ENCODE measurements around the gene ENTPD6.

ENTPD6 gene

DNA sequence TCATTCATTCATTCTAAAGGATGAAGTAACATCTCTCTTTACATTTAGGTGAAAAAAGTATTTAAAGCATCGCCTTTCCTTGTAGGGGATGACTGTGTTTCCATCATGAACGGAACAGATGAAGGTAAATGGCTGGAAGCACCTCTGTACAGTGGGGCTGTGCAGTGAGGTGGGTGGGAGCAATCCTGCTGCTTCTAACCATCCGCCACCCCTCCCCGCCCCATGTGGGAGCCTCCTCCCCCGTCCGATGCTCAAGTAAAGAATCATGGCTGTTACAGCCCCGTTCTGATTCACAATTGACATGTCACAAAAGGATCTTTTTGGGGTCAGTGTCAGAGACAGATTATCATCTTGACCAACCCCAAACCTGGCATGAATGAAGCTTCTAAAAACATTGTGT is 19.3 kb downstream of the ENTPD6 start (continued):
- TF ChIP-seq ZNF426 (tag by site-specific recombination; IDR thresholded peaks at IDR 0.05) (no peak), ZFP37 (tag by site-specific recombination; IDR thresholded peaks at IDR 0.05) (no peak), ZNF560 (tag by site-specific recombination; IDR thresholded peaks at IDR 0.05; ENCODE audit: borderline replicate concordance) (no peak)

DNA sequence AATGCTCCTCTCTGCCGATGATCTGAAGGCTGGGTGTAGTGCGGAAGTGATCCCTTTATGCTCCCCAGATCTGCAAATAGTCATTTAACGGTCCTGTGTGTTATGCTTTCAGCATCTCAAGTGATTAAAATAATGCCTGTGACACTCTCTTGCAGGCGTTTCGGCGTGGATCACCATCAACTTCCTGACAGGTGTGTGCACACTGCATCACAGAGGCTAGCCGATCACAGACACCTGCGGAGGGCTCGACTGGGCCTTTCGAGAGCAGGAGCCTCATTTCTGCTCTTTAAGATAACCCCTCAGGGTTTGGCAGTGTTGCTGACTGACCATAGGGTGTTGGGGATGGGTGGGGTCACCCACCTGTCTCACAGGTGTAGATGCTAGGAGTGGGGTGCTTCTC is 20.0 kb downstream of the ENTPD6 start:
- H3K36me3 ChIP-seq (ENCODE audit: control insufficient read depth in 2 of 2, insufficient read depth in 1 of 2, low read length in 2 of 2), result peaks cover 11 to 95% of the 10 kb centered on the region in 2 experiments; a peak in 2 of 3 replicates
- H3K4me1 ChIP-seq (ENCODE audit: control insufficient read depth, insufficient read depth, low read length), result no peaks in the 10 kb centered on the region
- ChIA-PET POLR2A (no interaction called here), CTCF (interaction anchor here (0.7 kb wide), 1 partner anchor 11 kb away, joined by 4 read pairs; no protein-coding TSS in a partner anchor)
- H3K27ac ChIP-seq (ENCODE audit: extremely low read depth, low read depth, low read length), result no peak overlapping the region
- H3K9me3 ChIP-seq (ENCODE audit: control insufficient read depth, insufficient read depth, low read depth, low read length), result no peaks in the 10 kb centered on the region
- TF ChIP-seq ZNF202 (tag by site-specific recombination; IDR thresholded peaks at IDR 0.05; ENCODE audit: borderline replicate concordance) (no peak), ZNF529 (tag by site-specific recombination; IDR thresholded peaks at IDR 0.05; ENCODE audit: insufficient replicate concordance) (no peak), ZNF544 (tag by site-specific recombination; IDR thresholded peaks at IDR 0.05) (no peak), ZNF488 (tag by site-specific recombination; IDR thresholded peaks at IDR 0.05) (no peak)
- H3K4me3 ChIP-seq (ENCODE audit: low read depth, low read length), result no peak overlapping the region

GRCh38 chr20:25216199-25216945 is 20.9 kb downstream of the ENTPD6 start:
- TF ChIP-seq BCL11A (tag by site-specific recombination; IDR thresholded peaks at IDR 0.05; ENCODE audit: low read depth), result no peak
- peak; percentile 39 for TF ChIP-seq ZNF341 (tag by site-specific recombination; IDR thresholded peaks at IDR 0.05; ENCODE audit: low read depth)
- TF ChIP-seq GLIS2 (tag by site-specific recombination; IDR thresholded peaks at IDR 0.05), result no peak
- TF ChIP-seq ZIC2 (tag by site-specific recombination; IDR thresholded peaks at IDR 0.05), result peak; percentile 41; the same call in 1 of the 2 replicates
- TF ChIP-seq SP2 (tag by site-specific recombination; IDR thresholded peaks at IDR 0.05), result no peak
- TF ChIP-seq ZNF324 (tag by site-specific recombination; IDR thresholded peaks at IDR 0.05), result no peak
- ChIA-PET POLR2A (no interaction called here), CTCF (interaction anchor here (0.6 kb wide), 1 partner anchor 21 kb away, joined by 4 read pairs; the partner anchor contains the start of gene ENTPD6)
- no peak overlapping the region for H3K4me3 ChIP-seq (ENCODE audit: low read depth, low read length)
- H3K4me1 ChIP-seq (ENCODE audit: control insufficient read depth, insufficient read depth, low read length), result no peaks in the 10 kb centered on the region
- H3K36me3 ChIP-seq (ENCODE audit: control insufficient read depth in 2 of 2, insufficient read depth in 1 of 2, low read length in 2 of 2), result peaks cover 8 to 95% of the 10 kb centered on the region in 2 experiments; a peak in 2 of 3 replicates
- no peaks in the 10 kb centered on the region for H3K9me3 ChIP-seq (ENCODE audit: control insufficient read depth, insufficient read depth, low read depth, low read length)
- no peak overlapping the region for H3K27ac ChIP-seq (ENCODE audit: extremely low read depth, low read depth, low read length)

DNA sequence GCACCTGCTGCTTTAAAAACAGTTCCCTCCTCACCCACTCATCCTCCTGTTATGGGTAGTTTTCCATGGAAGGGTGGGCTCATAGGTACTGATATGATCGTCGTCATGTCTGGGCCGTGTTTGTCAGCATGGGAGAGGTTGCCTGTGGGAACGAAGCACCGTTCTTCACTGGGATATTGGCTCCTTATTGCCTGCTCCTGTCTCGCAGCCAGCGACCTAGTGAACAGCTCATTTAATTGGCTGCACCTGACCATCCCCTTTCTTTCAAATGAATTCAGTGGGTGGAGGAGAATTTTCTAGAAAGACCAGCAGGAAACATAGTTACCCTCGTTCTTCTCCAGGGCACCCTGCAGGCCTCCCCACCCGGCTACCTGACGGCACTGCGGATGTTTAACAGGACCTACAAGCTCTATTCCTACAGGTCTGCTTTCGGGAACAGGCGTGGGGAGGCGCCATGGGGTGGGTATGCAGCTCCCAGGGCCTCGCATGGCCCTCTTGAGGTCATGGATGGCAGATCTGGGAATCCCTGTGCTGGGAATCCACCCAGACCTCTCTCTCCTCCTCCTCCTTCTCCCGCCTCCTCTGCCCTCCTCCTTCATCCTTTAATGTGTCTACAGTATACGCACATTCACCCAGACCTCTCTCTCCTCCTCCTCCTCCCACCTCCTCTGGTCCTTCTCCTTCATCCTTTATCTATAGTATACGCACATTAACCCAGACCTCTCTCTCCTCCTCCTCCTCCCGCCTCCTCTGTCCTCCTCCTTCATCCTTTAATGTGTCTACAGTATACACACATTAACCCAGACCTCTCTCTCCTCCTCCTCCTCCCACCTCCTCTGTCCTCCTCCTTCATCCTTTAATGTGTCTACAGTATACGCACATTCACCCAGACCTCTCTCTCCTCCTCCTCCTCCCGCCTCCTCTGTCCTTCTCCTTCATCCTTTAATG is 21.9 kb downstream of the ENTPD6 start:
- no peaks in the 10 kb centered on the region for H3K9me3 ChIP-seq (ENCODE audit: control insufficient read depth, insufficient read depth, low read depth, low read length)
- H3K36me3 ChIP-seq (ENCODE audit: control insufficient read depth in 2 of 2, insufficient read depth in 1 of 2, low read length in 2 of 2), result peaks cover 8 to 85% of the 10 kb centered on the region in 2 experiments; a peak in 2 of 3 replicates
- CTCF ChIA-PET, result interaction anchor here (0.6 to 0.9 kb wide), 2 partner anchors 22 to 78 kb away, joined by 4 read pairs; partner anchors contain the start of gene ENTPD6
- H3K27ac ChIP-seq (ENCODE audit: extremely low read depth, low read depth, low read length), result no peak overlapping the region
- POLR2A ChIA-PET, result no interaction called here
- no peak overlapping the region for H3K4me3 ChIP-seq (ENCODE audit: low read depth, low read length)
- TF ChIP-seq ZFHX2 (tag by site-specific recombination; conservative IDR thresholded peaks at IDR 0.05) (peak; percentile 98), EGR2 (tag by site-specific recombination; IDR thresholded peaks at IDR 0.05; ENCODE audit: low read depth) (peak; percentile 100)
- TF ChIP-seq, protein P1, sequence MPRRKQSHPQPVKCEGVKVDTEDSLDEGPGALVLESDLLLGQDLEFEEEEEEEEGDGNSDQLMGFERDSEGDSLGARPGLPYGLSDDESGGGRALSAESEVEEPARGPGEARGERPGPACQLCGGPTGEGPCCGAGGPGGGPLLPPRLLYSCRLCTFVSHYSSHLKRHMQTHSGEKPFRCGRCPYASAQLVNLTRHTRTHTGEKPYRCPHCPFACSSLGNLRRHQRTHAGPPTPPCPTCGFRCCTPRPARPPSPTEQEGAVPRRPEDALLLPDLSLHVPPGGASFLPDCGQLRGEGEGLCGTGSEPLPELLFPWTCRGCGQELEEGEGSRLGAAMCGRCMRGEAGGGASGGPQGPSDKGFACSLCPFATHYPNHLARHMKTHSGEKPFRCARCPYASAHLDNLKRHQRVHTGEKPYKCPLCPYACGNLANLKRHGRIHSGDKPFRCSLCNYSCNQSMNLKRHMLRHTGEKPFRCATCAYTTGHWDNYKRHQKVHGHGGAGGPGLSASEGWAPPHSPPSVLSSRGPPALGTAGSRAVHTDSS (tag by site-specific recombination; IDR thresholded peaks at IDR 0.05), result no peak
- H3K4me1 ChIP-seq (ENCODE audit: control insufficient read depth, insufficient read depth, low read length), result no peaks in the 10 kb centered on the region

All from HEK293 (cell line).